Stimulated activated effector memory CD8-positive, alpha-beta T cell treated with anti-CD3 and anti-CD28 coated beads, Interleukin-12 subunit alpha, Interleukin-12 subunit beta, amount 100 ng/mL, for 72 hours (primary cell): Measurements from ENCODE around the gene TRNAU1AP.
"Not testable (repeated sequence)": the region's sequence is repeated elsewhere in the genome, so short reads cannot be mapped to it uniquely, and the experiment has no call there.

Experiments
- ATAC-seq: fragments of 150-1000 bp; cut with Tn5 transposase; 2 replicates; pipeline ENCODE4 v1.10.0; 2021
- DNase-seq, 2 donors: peaks; one replicate each; pipeline ENCODE4 v3.0.0; 2021 to 2022; ENCODE audit warnings: low spot score in 2 of 2
- H3K27ac Mint-ChIP-seq: one replicate; pipeline ENCODE4 v1.8.0; 2022; ENCODE audit warnings: mild to moderate bottlenecking, mixed read lengths
- H3K36me3 Mint-ChIP-seq: one replicate; pipeline ENCODE4 v1.8.0; 2022; ENCODE audit warnings: mild to moderate bottlenecking, mixed read lengths
- H3K4me1 Mint-ChIP-seq: one replicate; pipeline ENCODE4 v1.8.0; 2022; ENCODE audit warnings: mixed read lengths
- H3K4me3 Mint-ChIP-seq: one replicate; pipeline ENCODE4 v1.8.0; 2022; ENCODE audit warnings: mild to moderate bottlenecking, mixed read lengths
- H3K9me3 Mint-ChIP-seq: one replicate; pipeline ENCODE4 v1.8.0; 2022; ENCODE audit warnings: mixed read lengths

The TRNAU1AP gene

DNA sequence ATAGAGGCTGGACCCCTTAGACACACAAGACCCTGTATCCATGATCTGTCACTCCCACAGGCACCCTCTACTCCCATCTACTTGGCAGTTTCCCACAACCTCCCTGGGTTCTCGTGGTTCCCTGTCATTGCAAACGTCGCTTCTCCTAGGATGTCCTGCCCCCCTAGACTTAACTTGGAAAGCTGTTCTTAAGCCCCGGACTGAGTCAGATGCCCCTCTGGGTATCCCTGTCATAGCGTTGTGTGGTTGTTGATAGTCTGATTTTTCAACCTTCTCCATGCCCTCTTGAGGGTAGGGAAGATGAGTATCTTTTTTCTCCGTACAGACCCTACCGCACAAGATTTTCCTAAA lies 35.3 kb upstream of the TRNAU1AP start:
- peak overlapping the region; percentile 79 for H3K4me3 Mint-ChIP-seq
- DNase-seq (no peak), ATAC-seq (peak; percentile 2)
- H3K27ac Mint-ChIP-seq = peak overlapping the region; percentile 89
- H3K36me3 Mint-ChIP-seq = peaks cover 76% of the 10 kb centered on the region
- no peaks in the 10 kb centered on the region for H3K9me3 Mint-ChIP-seq
- H3K4me1 Mint-ChIP-seq = peaks cover 38% of the 10 kb centered on the region

DNA sequence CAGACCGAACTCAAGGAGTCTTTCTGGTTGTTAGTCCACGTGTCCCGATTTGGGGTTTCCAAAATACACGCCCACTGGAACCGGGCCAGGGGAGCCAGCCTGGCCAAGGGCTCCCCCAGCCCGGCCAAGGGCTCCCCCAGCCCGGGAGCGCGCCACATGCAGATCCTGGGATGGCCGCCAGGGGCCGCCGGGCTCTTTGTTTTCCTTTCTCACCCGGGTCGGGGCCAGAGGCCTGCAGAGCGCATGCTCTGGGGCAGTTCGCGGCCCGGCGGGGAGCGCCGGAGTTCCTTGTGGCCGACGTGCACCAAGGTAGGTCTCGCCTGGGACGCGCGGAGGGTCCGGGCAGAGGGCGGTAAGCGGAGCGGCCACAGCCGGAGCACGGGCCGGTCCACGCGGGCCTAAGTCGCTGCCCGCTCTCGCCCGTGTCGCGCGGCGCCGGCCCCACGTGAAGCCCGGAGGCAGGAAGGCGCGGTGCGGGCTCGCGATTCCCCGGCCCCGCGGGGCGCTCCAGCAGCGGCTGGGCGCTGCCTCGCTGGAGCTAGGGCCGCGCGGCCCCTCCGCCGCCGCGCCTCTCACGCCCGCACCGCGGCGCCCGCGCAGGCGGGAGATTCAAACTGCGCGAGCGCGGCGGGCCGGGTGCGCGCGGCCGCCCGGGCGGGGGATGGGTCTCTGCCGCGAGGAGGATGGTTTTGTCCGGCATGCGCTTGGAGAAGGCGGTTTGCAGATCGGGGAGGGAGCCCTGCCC lies 34.7 kb upstream of the TRNAU1AP start:
- DNase-seq (peak; percentile 95 to 97), ATAC-seq (peak; percentile 77)
- H3K4me1 Mint-ChIP-seq = peaks cover 36% of the 10 kb centered on the region
- no peaks in the 10 kb centered on the region for H3K9me3 Mint-ChIP-seq
- H3K4me3 Mint-ChIP-seq = peak overlapping the region; percentile 79
- H3K27ac Mint-ChIP-seq = peak overlapping the region; percentile 89
- H3K36me3 Mint-ChIP-seq = peaks cover 76% of the 10 kb centered on the region

DNA sequence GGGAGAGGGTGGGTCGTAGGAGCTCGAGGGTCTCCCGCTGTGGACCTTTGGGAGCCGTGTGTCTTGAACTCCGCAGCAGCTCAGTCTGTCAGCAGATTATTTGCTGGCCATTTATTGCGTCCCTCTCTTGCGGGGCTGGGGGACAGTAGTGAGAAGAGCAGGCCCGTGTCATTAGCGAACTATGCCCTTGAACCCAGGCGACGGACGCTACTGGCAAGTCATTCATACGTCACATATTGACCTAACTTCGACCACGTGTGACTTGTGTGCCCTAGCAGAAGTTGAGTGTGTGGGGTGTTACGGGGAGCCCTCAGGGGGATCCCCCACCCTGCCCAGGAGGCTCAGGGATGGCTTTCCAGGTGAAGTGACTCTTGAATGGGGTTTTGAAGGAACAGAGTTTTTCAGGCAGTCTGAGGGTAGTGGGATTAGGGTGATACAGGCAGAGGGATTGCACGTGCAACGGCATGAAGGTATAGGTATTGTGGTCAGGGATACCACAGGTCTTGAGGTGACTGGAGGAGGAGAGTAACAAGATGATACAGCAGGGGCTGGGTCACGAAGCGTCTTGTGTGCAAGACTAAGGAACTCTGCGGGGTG lies 34.0 kb upstream of the TRNAU1AP start:
- H3K4me1 Mint-ChIP-seq = peaks cover 35% of the 10 kb centered on the region
- H3K36me3 Mint-ChIP-seq = peaks cover 75% of the 10 kb centered on the region
- H3K9me3 Mint-ChIP-seq = no peaks in the 10 kb centered on the region
- H3K4me3 Mint-ChIP-seq = peak overlapping the region; percentile 79
- ATAC-seq (peak; percentile 77), DNase-seq (peak; percentile 38 to 85)
- H3K27ac Mint-ChIP-seq = peak overlapping the region; percentile 89

DNA sequence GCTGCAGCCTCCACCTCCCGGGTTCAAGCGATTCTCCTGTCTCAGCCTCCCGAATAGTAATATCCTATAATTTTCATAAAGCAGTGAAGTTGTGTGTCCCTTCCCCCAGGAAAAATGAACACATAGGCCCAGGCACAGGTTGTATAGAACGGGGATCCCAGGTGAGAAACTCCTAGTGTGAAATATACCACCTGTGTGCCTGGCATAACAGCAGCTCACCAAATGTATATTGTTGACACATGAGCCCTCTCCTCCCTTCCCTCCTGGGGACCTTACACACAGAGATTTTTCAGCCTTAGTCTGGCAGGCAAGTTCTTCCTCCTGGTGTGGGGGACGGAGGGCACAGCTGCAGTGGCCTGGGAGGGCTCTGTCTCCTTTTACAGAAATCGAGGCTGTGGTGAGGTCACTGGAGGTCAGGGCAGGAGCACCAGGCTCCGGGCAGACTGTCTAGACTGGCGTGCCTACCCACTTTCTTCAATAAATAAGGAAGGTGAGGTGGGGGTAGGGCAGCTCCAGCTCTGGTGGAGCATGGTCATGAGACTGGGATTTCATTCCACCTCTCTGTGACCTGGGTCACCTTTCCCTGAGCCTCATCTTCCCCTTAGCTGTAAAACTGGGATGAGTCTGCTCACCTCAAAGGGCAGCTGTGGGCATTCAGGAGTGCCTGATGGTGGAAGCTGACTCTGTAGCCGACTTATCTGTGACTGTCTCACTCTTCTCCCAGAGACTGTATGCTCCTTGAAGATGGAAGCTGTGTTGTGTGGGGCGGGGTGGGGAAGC lies 32.7 kb upstream of the TRNAU1AP start:
- ATAC-seq = no peak
- no peak for DNase-seq
- H3K36me3 Mint-ChIP-seq = peaks cover 71% of the 10 kb centered on the region
- H3K4me3 Mint-ChIP-seq = peak overlapping the region; percentile 79
- no peaks in the 10 kb centered on the region for H3K9me3 Mint-ChIP-seq
- peaks cover 40% of the 10 kb centered on the region for H3K4me1 Mint-ChIP-seq
- no peak overlapping the region for H3K27ac Mint-ChIP-seq

DNA sequence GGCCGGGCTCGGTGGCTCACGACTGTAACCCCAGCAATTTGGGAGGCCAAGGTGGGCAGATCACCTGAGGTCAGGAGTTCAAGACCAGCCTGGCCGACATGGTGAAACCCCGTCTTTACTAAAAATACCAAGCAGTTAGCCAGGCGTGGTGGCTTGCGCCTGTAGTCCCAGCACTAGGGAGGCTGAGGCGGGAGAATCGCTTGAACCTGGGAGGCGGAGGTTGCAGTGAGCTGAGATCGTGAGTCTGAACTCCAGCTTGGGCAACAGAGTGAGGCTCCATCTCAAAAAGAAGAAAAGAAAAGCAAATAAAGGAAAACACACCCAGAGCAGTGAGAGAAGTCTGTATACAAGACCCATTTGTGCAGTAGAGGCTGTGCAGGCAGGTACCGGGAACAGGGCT lies 32.1 kb upstream of the TRNAU1AP start:
- ATAC-seq, H3K27ac Mint-ChIP-seq, H3K4me3 Mint-ChIP-seq, DNase-seq, H3K9me3 Mint-ChIP-seq: not testable (repeated sequence)
- peaks cover 68% of the 10 kb centered on the region for H3K36me3 Mint-ChIP-seq
- peaks cover 40% of the 10 kb centered on the region for H3K4me1 Mint-ChIP-seq

DNA sequence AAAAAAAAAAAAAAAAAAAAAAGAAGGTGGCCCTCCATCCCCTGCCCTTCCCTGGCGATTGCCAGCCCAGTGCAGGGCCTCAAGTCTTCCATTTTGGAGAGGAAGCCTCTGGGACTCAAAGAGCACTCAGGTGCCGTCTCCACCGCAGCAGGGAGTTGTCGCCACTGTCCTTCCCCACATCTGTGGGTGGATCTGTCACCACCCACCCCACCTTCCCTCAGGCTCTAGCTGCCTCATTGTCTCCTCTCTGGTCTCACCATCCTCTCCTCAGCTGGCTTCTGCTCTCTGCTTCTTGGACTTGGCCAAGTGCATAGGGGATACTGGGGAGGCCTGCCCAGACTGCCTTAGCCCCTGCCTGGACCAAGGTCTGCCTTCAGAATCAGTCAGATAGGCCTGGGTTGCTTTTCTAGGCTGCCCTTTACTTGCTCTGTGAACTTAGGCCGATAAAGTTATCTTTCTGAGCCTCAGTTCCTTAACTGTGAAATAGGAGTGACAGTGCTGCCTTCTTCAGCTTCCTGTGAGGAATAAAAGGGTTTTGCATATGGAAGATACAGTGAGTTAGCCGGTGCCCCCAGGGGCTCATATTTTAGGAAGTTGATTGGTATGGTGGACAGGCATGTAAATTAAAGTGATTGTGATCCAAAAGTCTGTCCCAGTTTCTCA lies 31.3 kb upstream of the TRNAU1AP start:
- Mint-ChIP-seq H3K36me3 (peaks cover 64% of the 10 kb centered on the region), H3K27ac (no peak overlapping the region), H3K4me1 (peaks cover 40% of the 10 kb centered on the region), H3K4me3 (no peak overlapping the region), H3K9me3 (no peaks in the 10 kb centered on the region)
- DNase-seq (no peak), ATAC-seq (no peak)

DNA sequence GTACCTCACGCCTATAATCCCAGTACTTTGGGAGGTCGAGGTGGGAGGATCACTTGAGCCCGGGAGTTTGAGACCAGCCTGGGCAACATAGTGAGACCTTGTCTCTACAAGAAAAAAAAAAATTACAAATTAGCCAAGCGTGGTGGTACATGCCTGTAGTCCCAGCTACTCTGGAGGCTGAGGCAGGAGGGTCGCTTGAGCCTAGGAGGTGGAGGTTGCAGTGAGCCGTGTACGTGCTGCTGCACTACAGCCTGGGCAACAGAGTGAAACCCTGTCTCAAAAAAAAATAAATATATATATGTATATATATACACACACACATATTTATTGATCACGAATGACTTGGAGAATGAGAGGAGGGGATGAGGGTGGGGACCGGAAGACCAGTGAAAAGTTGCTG lies 30.3 kb upstream of the TRNAU1AP start:
- H3K4me1 Mint-ChIP-seq = peaks cover 34% of the 10 kb centered on the region
- H3K4me3 Mint-ChIP-seq, H3K9me3 Mint-ChIP-seq, ATAC-seq, DNase-seq, H3K27ac Mint-ChIP-seq: not testable (repeated sequence)
- peaks cover 61% of the 10 kb centered on the region for H3K36me3 Mint-ChIP-seq

DNA sequence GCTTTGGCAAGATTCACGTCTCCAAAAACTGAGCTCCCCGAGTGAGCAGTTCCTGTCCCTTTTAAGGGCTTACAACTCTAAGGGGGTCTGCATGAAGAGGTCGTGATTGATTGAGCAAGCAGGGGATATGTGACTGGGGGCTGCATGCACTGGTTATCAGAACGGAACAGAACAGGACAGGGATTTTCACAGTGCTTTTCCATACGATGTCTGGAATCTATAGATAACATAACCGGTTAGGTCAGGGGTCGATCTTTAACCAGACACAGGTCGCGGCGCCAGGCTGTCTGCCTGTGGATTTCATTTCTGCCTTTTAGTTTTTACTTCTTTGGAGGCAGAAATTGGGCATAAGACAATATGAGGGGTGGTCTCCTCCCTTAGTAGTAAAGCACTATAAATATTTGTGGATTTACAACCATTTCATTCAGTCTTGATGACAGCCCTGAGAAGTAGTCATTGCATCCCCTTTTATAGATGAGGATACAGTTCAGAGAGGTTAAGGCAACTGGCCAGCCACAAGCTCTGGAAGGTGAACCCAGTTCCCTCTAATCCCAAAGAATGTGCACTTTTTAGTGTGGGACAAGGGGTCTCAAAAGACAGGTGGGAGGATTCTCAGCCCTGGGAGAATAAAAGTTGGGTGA lies 27.8 kb upstream of the TRNAU1AP start:
- Mint-ChIP-seq H3K36me3 (peaks cover 65% of the 10 kb centered on the region), H3K4me1 (peaks cover 21% of the 10 kb centered on the region)
- H3K9me3 Mint-ChIP-seq, ATAC-seq, H3K27ac Mint-ChIP-seq, H3K4me3 Mint-ChIP-seq, DNase-seq: not testable (repeated sequence)

DNA sequence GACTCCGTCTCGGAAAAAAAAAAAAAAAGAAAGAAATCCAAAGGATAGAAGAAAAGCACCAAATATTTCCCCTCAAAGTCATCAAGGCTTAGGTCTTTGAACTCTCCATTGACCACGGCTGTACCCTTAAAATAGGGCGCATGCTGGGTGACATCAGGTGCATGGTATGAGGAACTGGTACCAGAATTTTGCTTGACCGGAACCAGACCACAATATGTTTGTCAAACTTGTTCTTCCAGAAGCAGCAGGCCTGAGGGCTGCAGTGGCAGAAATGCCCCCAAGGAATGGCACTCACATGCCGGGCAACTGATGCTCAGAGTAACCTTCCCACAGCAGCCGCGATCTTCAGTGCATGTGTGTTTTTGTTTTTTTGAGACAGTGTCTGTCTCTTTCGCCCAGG lies 26.0 kb upstream of the TRNAU1AP start:
- DNase-seq (no peak), ATAC-seq (no peak)
- Mint-ChIP-seq H3K36me3 (peaks cover 65% of the 10 kb centered on the region), H3K9me3 (no peaks in the 10 kb centered on the region), H3K27ac (no peak overlapping the region), H3K4me3 (no peak overlapping the region), H3K4me1 (peaks cover 15% of the 10 kb centered on the region)

DNA sequence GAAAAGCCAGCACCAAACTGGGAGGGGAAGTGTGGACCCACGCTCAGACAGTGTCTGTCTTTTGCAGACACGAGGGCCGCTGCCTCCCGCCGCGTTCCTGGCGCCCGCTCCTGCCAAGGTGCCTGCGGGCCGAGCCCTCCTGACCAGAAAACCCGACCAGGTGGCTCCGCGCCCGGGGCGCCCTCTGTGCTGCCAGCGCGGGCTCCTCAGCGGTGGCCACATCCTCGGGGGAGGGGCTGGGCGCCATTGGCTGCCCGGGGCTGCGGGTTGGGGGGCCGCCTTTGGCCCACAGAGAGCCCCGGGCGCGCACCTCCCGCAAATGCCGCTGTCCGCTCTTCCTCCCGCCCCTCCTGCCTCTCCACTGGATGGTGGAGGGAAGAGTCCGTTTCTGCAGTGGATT lies 22.4 kb upstream of the TRNAU1AP start:
- Mint-ChIP-seq H3K4me1 (no peaks in the 10 kb centered on the region), H3K4me3 (no peak overlapping the region), H3K27ac (no peak overlapping the region), H3K36me3 (peaks cover 73% of the 10 kb centered on the region), H3K9me3 (no peaks in the 10 kb centered on the region)
- ATAC-seq = no peak
- DNase-seq = no peak

DNA sequence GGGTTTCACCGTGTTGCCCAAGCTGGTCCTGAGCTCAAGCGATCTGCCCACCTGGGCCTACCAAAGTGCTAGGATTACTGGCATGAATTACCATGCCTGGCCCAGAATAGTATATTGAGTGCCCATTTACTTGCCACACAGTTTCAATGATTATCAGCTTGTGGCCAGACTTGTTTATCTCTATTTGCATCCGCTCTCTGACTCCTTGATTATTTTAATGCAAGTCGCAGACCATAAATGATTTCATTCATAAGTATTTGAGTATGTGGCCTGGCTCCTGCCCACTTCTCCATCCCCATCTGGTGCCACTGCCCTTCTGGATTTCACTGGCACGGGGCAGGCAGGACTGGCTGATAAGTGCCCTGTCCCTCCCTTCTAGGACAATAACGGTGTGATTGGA lies 18.2 kb upstream of the TRNAU1AP start:
- no peak for ATAC-seq
- Mint-ChIP-seq H3K36me3 (peaks cover 98% of the 10 kb centered on the region), H3K27ac (no peak overlapping the region), H3K4me1 (no peaks in the 10 kb centered on the region), H3K4me3 (no peak overlapping the region), H3K9me3 (no peaks in the 10 kb centered on the region)
- no peak for DNase-seq

DNA sequence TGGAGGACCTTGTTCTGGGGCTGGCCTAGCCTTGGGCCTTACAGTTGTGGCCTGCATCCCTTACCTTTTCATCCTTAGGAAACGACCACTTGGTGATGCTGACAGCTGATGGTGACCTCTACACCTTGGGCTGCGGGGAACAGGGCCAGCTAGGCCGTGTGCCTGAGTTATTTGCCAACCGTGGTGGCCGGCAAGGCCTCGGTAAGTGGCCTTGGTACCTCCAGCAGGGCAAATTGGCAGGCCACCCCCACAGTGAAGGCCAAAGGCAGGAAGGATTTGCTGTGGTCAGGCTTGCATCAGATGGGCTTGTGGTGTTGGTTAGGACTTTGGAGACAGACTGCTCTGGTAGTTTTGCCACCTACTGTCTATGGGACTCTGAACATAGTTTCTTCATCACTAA lies 17.7 kb upstream of the TRNAU1AP start:
- DNase-seq = no peak
- ATAC-seq = no peak
- Mint-ChIP-seq H3K4me1 (no peaks in the 10 kb centered on the region), H3K36me3 (peaks cover 95% of the 10 kb centered on the region), H3K4me3 (no peak overlapping the region), H3K9me3 (no peaks in the 10 kb centered on the region), H3K27ac (no peak overlapping the region)

DNA sequence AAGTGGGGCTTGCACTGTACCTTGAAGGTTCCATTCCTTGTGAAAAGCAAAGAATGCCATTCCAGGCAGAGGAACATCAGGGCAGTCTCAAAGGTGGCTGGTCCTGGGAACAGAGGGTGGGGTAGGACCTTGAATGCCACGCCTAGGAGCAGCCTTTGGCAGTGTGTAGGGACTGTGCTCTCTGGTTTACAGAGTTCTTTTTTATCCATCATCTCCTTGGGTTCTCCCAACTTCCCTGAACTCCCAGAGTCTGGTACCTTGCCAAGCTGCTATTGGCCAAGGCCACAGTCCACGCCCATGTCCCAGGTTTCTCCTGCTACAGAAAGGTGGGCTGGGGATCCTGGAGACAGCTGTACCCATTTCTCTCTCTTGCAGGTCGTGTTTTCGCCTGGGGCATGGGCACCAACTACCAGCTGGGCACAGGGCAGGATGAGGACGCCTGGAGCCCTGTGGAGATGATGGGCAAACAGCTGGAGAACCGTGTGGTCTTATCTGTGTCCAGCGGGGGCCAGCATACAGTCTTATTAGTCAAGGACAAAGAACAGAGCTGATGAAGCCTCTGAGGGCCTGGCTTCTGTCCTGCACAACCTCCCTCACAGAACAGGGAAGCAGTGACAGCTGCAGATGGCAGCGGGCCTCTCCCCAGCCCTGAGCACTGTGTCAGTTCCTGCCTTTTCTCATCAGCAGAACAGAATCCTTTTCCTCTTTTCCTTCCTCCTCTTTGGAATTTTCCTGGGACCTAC lies 15.3 kb upstream of the TRNAU1AP start:
- H3K4me3 Mint-ChIP-seq = no peak overlapping the region
- no peak for DNase-seq
- ATAC-seq = no peak
- H3K27ac Mint-ChIP-seq = peak overlapping the region; percentile 76
- H3K4me1 Mint-ChIP-seq = no peaks in the 10 kb centered on the region
- H3K9me3 Mint-ChIP-seq = no peaks in the 10 kb centered on the region
- H3K36me3 Mint-ChIP-seq = peaks cover 71% of the 10 kb centered on the region

DNA sequence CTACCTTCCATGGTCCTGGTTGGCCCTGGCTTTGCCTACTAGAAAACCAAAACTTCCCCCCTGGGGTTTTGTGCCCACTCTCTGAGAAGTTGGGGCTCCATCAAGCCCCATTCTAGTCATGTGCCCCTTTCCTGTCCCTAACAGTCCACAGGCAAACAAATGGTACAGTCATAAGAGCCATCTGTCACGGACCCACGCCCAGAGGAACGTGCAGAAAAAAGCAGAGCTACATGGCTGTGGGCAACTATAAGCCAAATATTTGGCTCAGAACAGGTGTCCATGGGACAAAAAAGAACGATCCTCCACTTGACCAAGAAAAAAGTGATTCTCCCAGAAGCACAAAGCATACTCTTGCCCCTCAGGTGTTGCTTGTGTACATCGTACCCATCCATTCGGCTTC lies 14.6 kb upstream of the TRNAU1AP start:
- ATAC-seq (no peak), DNase-seq (no peak)
- Mint-ChIP-seq H3K4me3 (no peak overlapping the region), H3K4me1 (no peaks in the 10 kb centered on the region), H3K36me3 (peaks cover 64% of the 10 kb centered on the region), H3K27ac (no peak overlapping the region), H3K9me3 (no peaks in the 10 kb centered on the region)
